Measurements from ENCODE around the gene PORCN. TPM values are rescaled to one million over a fixed set of nuclear protein-coding genes. Genes with fewer than 3 reads are reported as not detected.

The PORCN gene
- total RNA-seq, 1 experiment from 2014 or later: 12.6 TPM

DNA sequence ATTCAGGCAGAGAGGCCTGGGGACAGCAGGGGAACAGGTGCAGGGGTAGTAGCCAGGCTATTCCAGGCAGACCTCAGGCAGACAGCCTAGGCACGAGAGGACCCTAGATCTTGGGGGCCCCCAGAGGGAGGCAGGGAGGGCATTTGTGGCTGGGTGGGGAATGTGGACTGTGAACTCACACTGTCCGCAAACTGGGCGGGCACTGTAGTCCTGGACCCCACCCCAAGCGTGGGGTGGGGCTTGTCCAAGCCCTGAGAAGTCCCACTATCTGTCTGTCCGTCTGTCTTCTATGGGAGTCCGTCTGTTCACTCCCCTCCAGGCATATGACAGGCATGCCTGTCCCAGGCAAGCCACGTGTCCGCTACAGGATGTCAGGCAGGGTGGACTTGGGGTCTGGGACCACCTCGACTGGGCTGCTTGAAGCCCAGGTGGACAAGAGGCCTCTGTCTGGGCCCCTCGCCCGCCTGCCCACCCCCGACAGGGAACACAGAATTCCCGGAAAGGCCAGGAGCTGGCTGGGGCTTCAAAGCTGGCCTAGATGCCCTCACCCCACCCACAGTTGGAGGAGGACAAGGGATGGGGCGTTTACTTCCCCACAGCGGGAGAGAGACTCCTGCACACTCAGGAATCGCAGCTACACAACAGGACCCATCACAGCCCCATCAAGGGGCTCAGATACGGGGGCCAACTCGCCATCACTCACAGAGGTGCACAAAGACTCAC lies 38.5 kb upstream of the PORCN start, which contains the start of gene SLC38A5:
SLC38A5 (minus strand) TSS at position 151 of the 723 bp plus-strand sequence. CDS start 2,336 bp downstream, outside the sequence.
- peaks cover 35% of the 10 kb centered on the region for H3K9me3 ChIP-seq (ENCODE audit: control insufficient read depth, low read depth, low read length)
- no peak within 1 kb of the TSS for H2AFZ ChIP-seq (ENCODE audit: low read length)
- DNase-seq: no peak
- no peak within 1 kb of the TSS for H4K8ac ChIP-seq (replicated peaks; ENCODE audit: insufficient read length, low read depth, low read length)
- WGBS (ENCODE audit: extremely low coverage, insufficient read length, low lambda C conversion rate): no CpG with 5 or more reads among the region's 18 CpGs
- H3K9ac ChIP-seq (ENCODE audit: extremely low read depth, insufficient read length, low read length): peak within 1 kb of the TSS; percentile 55
- no peak within 1 kb of the TSS for H4K5ac ChIP-seq (ENCODE audit: insufficient read length, low read depth, low read length)
- no peaks in the 10 kb centered on the region for H4K20me1 ChIP-seq (ENCODE audit: control insufficient read depth, insufficient read depth, insufficient read length)
- no peak within 1 kb of the TSS for H2BK120ac ChIP-seq (ENCODE audit: low read depth, low read length, poor library complexity, severe bottlenecking)
- Mint-ChIP-seq H3K4me3 (peak within 1 kb of the TSS; percentile 83 to 90), H3K27ac (peak within 1 kb of the TSS in 1 of 3 experiments; percentile 65; a peak in 3 of 7 replicates), H3K36me3 (ENCODE audit: insufficient read depth in 1 of 3, low read depth in 3 of 3) (peaks cover 18 to 23% (median 20%) of the 10 kb centered on the region in 3 experiments), H3K27me3 (ENCODE audit: low read depth) (peaks cover 5% of the 10 kb centered on the region), H3K4me1 (peaks cover 30 to 48% of the 10 kb centered on the region in 2 experiments), H3K9me3 (peaks cover 77 to 87% of the 10 kb centered on the region in 2 experiments)
- H3K23me2 ChIP-seq (ENCODE audit: insufficient read length, low read depth, low read length, poor library complexity, severe bottlenecking): peaks cover 8% of the 10 kb centered on the region
- no peak within 1 kb of the TSS for H3K4ac ChIP-seq (ENCODE audit: low read depth, low read length)
- H3K27ac ChIP-seq (ENCODE audit: insufficient read length, low read depth, low read length): no peak within 1 kb of the TSS
- no peak within 1 kb of the TSS for H3K14ac ChIP-seq (ENCODE audit: insufficient read depth, low read length)
- H3K27me3 ChIP-seq (ENCODE audit: insufficient read depth, low read length): no peaks in the 10 kb centered on the region
- H2BK5ac ChIP-seq (ENCODE audit: insufficient read length, low read length): no peak within 1 kb of the TSS
- no peak within 1 kb of the TSS for H3K18ac ChIP-seq (ENCODE audit: insufficient read length, low read depth, low read length)
- H3K79me1 ChIP-seq (ENCODE audit: insufficient read depth, low read depth, low read length, poor library complexity, severe bottlenecking): no peaks in the 10 kb centered on the region
- no peak within 1 kb of the TSS for H2AK5ac ChIP-seq (ENCODE audit: insufficient read length, low read length)
- TF ChIP-seq, protein P1, sequence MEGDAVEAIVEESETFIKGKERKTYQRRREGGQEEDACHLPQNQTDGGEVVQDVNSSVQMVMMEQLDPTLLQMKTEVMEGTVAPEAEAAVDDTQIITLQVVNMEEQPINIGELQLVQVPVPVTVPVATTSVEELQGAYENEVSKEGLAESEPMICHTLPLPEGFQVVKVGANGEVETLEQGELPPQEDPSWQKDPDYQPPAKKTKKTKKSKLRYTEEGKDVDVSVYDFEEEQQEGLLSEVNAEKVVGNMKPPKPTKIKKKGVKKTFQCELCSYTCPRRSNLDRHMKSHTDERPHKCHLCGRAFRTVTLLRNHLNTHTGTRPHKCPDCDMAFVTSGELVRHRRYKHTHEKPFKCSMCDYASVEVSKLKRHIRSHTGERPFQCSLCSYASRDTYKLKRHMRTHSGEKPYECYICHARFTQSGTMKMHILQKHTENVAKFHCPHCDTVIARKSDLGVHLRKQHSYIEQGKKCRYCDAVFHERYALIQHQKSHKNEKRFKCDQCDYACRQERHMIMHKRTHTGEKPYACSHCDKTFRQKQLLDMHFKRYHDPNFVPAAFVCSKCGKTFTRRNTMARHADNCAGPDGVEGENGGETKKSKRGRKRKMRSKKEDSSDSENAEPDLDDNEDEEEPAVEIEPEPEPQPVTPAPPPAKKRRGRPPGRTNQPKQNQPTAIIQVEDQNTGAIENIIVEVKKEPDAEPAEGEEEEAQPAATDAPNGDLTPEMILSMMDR (conservative IDR thresholded peaks at IDR 0.05): no peak
- no peak within 1 kb of the TSS for H2BK12ac ChIP-seq (ENCODE audit: insufficient read length, low read depth, low read length)
- peaks cover 4% of the 10 kb centered on the region; the same call in 1 of the 2 replicates for H3K4me1 ChIP-seq (ENCODE audit: insufficient read depth, low read length)
- H2BK20ac ChIP-seq (ENCODE audit: low read depth, low read length, poor library complexity, severe bottlenecking): no peak within 1 kb of the TSS
- no peak within 1 kb of the TSS for H4K91ac ChIP-seq (ENCODE audit: insufficient read length, low read depth, low read length)
- no peaks in the 10 kb centered on the region for H3K79me2 ChIP-seq (ENCODE audit: insufficient read depth, low read length)
- no peak within 1 kb of the TSS for H3T11ph ChIP-seq (ENCODE audit: low read length)
- no peak within 1 kb of the TSS for H3K56ac ChIP-seq (ENCODE audit: insufficient read length, low read depth, low read length)
- no peak within 1 kb of the TSS for H2BK15ac ChIP-seq (ENCODE audit: low read depth, low read length)
- H3K4me2 ChIP-seq (ENCODE audit: insufficient read depth, insufficient read length, low read length): peak within 1 kb of the TSS; percentile 69
- no peak within 1 kb of the TSS for H3K23ac ChIP-seq (ENCODE audit: insufficient read length, low read depth, low read length)

All from H9 (cell line).